SU-DHL-6 (cell line): ENCODE data around the gene ZFTA.

Experiments
- CTCF ChIP-seq: fragments of 200-600 bp; sonication (generic); IDR thresholded peaks from one replicate; pipeline ENCODE4 v1.5.1; 2017; ENCODE audit warnings: antibody characterized with exemption, mild to moderate bottlenecking, low read length, moderate library complexity; ENCODE audit not compliant: insufficient read depth, poor library complexity, severe bottlenecking
- EZH2phosphoT487 ChIP-seq: fragments of 200-600 bp; sonication (generic), shearing (Covaris generic); conservative IDR thresholded peaks from 2 replicates; pipeline ENCODE4 v1.6.1; 2018; ENCODE audit warnings: mild to moderate bottlenecking, antibody characterized with exemption, low read length, moderate library complexity, mixed read lengths

- no peak for TF ChIP-seq CTCF
- TF ChIP-seq EZH2phosphoT487: no peak
Measured at GRCh38 chr11:63816732-63817131, 48.2 kb upstream of the ZFTA start.
